ENCODE data around the gene DCTN4. TPM values are rescaled to one million over a fixed set of nuclear protein-coding genes. Genes with fewer than 3 reads are reported as not detected.

DCTN4 gene
- total RNA-seq, 2 experiments from 2014 or later = 12.6 to 22.4 TPM

GRCh38 chr5:150781706-150782614 lies 23.1 kb upstream of the DCTN4 start:
- intact Hi-C loops (cut with micrococcal nuclease; ENCODE audit: unreplicated experiment) = no loop called here
- H3K79me2 ChIP-seq (ENCODE audit: insufficient read depth, low read depth, low read length) = no peaks in the 10 kb centered on the region
- H3K27ac ChIP-seq (ENCODE audit: low read depth, low read length, poor library complexity, severe bottlenecking) = no peak overlapping the region
- H3K4me1 ChIP-seq (ENCODE audit: insufficient read depth, low read length, poor library complexity, severe bottlenecking) = no peaks in the 10 kb centered on the region
- BruUV-seq (replicated peaks) = no TSS peak
- no peak overlapping the region for H3K4me2 ChIP-seq (ENCODE audit: low read length)
- ChIA-PET CTCF (ENCODE audit: unreplicated experiment) (no interaction called here), POLR2A (interaction anchor here (0.6 kb wide), 1 partner anchor 190 kb away, joined by 3 read pairs; no protein-coding TSS in a partner anchor)
- DNase-seq (ENCODE audit: low spot score) = no peak
- H2AFZ ChIP-seq (ENCODE audit: low read length) = no peak overlapping the region
- no peaks in the 10 kb centered on the region for H4K20me1 ChIP-seq (ENCODE audit: insufficient read depth, low read length)
- no peaks in the 10 kb centered on the region for H3K36me3 ChIP-seq (ENCODE audit: insufficient read depth, low read length)
- H3K4me3 ChIP-seq (ENCODE audit: low read depth, low read length, poor library complexity, severe bottlenecking) = no peak overlapping the region
- no peak for TF ChIP-seq EZH2phosphoT487 (IDR thresholded peaks at IDR 0.05; ENCODE audit: borderline replicate concordance, low read depth, low read length)
- TF ChIP-seq CTCF (conservative IDR thresholded peaks at IDR 0.05; ENCODE audit: low read length) = no peak
- no peaks in the 10 kb centered on the region for H3K9me3 ChIP-seq (ENCODE audit: low read length)
- H3K9me2 ChIP-seq (ENCODE audit: insufficient read depth, low read length) = no peaks in the 10 kb centered on the region

- Histone ChIP-seq H4K20me1 (ENCODE audit: insufficient read depth, low read length) (no peaks in the 10 kb centered on the region), H2AFZ (ENCODE audit: low read length) (no peak overlapping the region), H3K4me3 (ENCODE audit: low read depth, low read length, poor library complexity, severe bottlenecking) (no peak overlapping the region), H3K4me2 (ENCODE audit: low read length) (no peak overlapping the region), H3K9me3 (ENCODE audit: low read length) (no peaks in the 10 kb centered on the region), H3K9me2 (ENCODE audit: insufficient read depth, low read length) (no peaks in the 10 kb centered on the region), H3K79me2 (ENCODE audit: insufficient read depth, low read depth, low read length) (no peaks in the 10 kb centered on the region), H3K27ac (ENCODE audit: low read depth, low read length, poor library complexity, severe bottlenecking) (no peak overlapping the region), H3K36me3 (ENCODE audit: insufficient read depth, low read length) (no peaks in the 10 kb centered on the region), H3K4me1 (ENCODE audit: insufficient read depth, low read length, poor library complexity, severe bottlenecking) (no peaks in the 10 kb centered on the region)
- DNase-seq (ENCODE audit: low spot score) = no peak
- no TSS peak for BruUV-seq (replicated peaks)
- ChIA-PET POLR2A (interaction anchor here (0.6 kb wide), 1 partner anchor 444 kb away, joined by 3 read pairs; no protein-coding TSS in a partner anchor), CTCF (ENCODE audit: unreplicated experiment) (no interaction called here)
- no peak for TF ChIP-seq EZH2phosphoT487 (IDR thresholded peaks at IDR 0.05; ENCODE audit: borderline replicate concordance, low read depth, low read length)
- no peak for TF ChIP-seq CTCF (conservative IDR thresholded peaks at IDR 0.05; ENCODE audit: low read length)
- intact Hi-C loops (cut with micrococcal nuclease; ENCODE audit: unreplicated experiment) = no loop called here
Measured at GRCh38 chr5:150780816-150781221, 22.0 kb upstream of the DCTN4 start.

GRCh38 chr5:150780187-150780692 lies 21.4 kb upstream of the DCTN4 start:
- TF ChIP-seq CTCF (conservative IDR thresholded peaks at IDR 0.05; ENCODE audit: low read length) = no peak
- intact Hi-C loops (cut with micrococcal nuclease; ENCODE audit: unreplicated experiment) = no loop called here
- Histone ChIP-seq H3K27ac (ENCODE audit: low read depth, low read length, poor library complexity, severe bottlenecking) (no peak overlapping the region), H3K9me3 (ENCODE audit: low read length) (no peaks in the 10 kb centered on the region), H2AFZ (ENCODE audit: low read length) (no peak overlapping the region), H3K4me3 (ENCODE audit: low read depth, low read length, poor library complexity, severe bottlenecking) (no peak overlapping the region), H3K36me3 (ENCODE audit: insufficient read depth, low read length) (no peaks in the 10 kb centered on the region), H3K4me1 (ENCODE audit: insufficient read depth, low read length, poor library complexity, severe bottlenecking) (no peaks in the 10 kb centered on the region), H3K9me2 (ENCODE audit: insufficient read depth, low read length) (no peaks in the 10 kb centered on the region), H4K20me1 (ENCODE audit: insufficient read depth, low read length) (no peaks in the 10 kb centered on the region), H3K4me2 (ENCODE audit: low read length) (no peak overlapping the region), H3K79me2 (ENCODE audit: insufficient read depth, low read depth, low read length) (no peaks in the 10 kb centered on the region)
- no TSS peak for BruUV-seq (replicated peaks)
- no peak for DNase-seq (ENCODE audit: low spot score)
- ChIA-PET CTCF (ENCODE audit: unreplicated experiment) (no interaction called here), POLR2A (no interaction called here)
